HepG2 (cell line): ENCODE measurements around the gene ERCC2. TPM values are rescaled to one million over a fixed set of nuclear protein-coding genes. Genes with fewer than 3 reads are reported as not detected.

ENCODE experiments used
- ATAC-seq: fragments of 200-7000 bp; cut with Tn5 transposase; 3 replicates; pipeline ENCODE4 v1.9.1; 2020; ENCODE audit warnings: mild to moderate bottlenecking, moderate library complexity
- BruUV-seq: library from RNA; stranded (reverse); fragments of 400-500 nt; replicated peaks from 2 replicates; lab custom pipeline; 2021; lab: Mats Ljungman, UMichigan
- CTCF ChIA-PET: fragments of 300-600 bp; formaldehyde crosslinking; extraction: SDS; loops from one replicate; lab custom pipeline; 2021; ENCODE audit warnings: low total read pairs, inconsistent platforms, low intra/inter-chr PET ratio; lab: Yijun Ruan, JAX
- POLR2A ChIA-PET: fragments of 350-600 bp; sonication (Branson Sonifier 250); formaldehyde crosslinking; loops from one replicate; lab custom pipeline; 2020; ENCODE audit warnings: antibody characterized with exemption, inconsistent platforms; lab: Yijun Ruan, JAX
- DNase-seq: peaks from one replicate; pipeline ENCODE4 v3.0.0-alpha.2; 2015; ENCODE audit warnings: low spot score
- FAIRE-seq: peaks from 3 replicates; lab custom pipeline; 2011; peaks lifted over from hg19 to GRCh38; lab: Jason Lieb, UNC
- H2AFZ ChIP-seq: one replicate; pipeline ENCODE4 v1.6.1; 2011; ENCODE audit warnings: low read length, inconsistent platforms
- H3K27ac ChIP-seq: fragments of 300-600 bp; 3 replicates; pipeline ENCODE4 v1.8.0; 2011; ENCODE audit warnings: mixed run types, mild to moderate bottlenecking, mixed read lengths, low read length, inconsistent platforms; ENCODE audit not compliant: insufficient read depth; ENCODE audit errors: extremely low read length
- H3K27me3 ChIP-seq, 2 experiments: fragments of 200-600 bp in 1 of 2; 2 replicates in 1 of 2; 3 replicates in 1 of 2; pipeline versions ENCODE4 v1.6.0 to v1.8.0; 2011; ENCODE audit warnings: low read length in 2 of 2, mild to moderate bottlenecking in 2 of 2, moderate library complexity in 2 of 2, inconsistent platforms in 1 of 2; ENCODE audit not compliant: insufficient read depth in 2 of 2, control insufficient read depth in 1 of 2
- H3K36me3 ChIP-seq, 2 experiments: fragments of 200-600 bp in 1 of 2; replicated peaks in 1 of 2; 2 replicates in 1 of 2; 3 replicates in 1 of 2; pipeline versions ENCODE4 v1.5.1 to v1.8.0; 2011; ENCODE audit warnings: low read length in 2 of 2, inconsistent platforms in 1 of 2; ENCODE audit not compliant: insufficient read depth in 2 of 2, control insufficient read depth in 1 of 2
- H3K4me1 ChIP-seq: 2 replicates; pipeline ENCODE4 v1.5.1; 2012; ENCODE audit warnings: low read length, inconsistent platforms; ENCODE audit not compliant: insufficient read depth
- H3K4me2 ChIP-seq: 2 replicates; pipeline ENCODE4 v1.6.0; 2011; ENCODE audit warnings: low read depth, low read length, inconsistent platforms
- H3K4me3 ChIP-seq, 3 experiments: fragments of 200-600 bp in 1 of 3; sonication (generic), shearing (Covaris generic) in 1 of 3; replicated peaks in 1 of 3; 2 replicates each; pipeline ENCODE4 v1.5.1; 2011 to 2016; ENCODE audit warnings: low read length in 3 of 3, inconsistent platforms in 2 of 3, low read depth in 2 of 3, mild to moderate bottlenecking in 2 of 3, control low read depth in 1 of 3, mixed read lengths in 1 of 3; ENCODE audit not compliant: insufficient read depth in 1 of 3
- H3K79me2 ChIP-seq: one replicate; pipeline ENCODE4 v1.6.1; 2011; ENCODE audit warnings: low read length, inconsistent platforms; ENCODE audit not compliant: insufficient read depth
- H3K9ac ChIP-seq: 2 replicates; pipeline ENCODE4 v1.6.0; 2011; ENCODE audit warnings: mild to moderate bottlenecking, low read depth, low read length, inconsistent platforms; ENCODE audit not compliant: insufficient read depth
- H3K9me3 ChIP-seq: 2 replicates; pipeline ENCODE4 v1.5.1; 2012; ENCODE audit warnings: mild to moderate bottlenecking, low read length
- H4K20me1 ChIP-seq: 2 replicates; pipeline ENCODE4 v1.6.0; 2011; ENCODE audit warnings: inconsistent platforms, mild to moderate bottlenecking, low read length, moderate library complexity; ENCODE audit not compliant: insufficient read depth
- AGO2 ChIP-seq: fragments of 200-400 bp; formaldehyde crosslinking; optimal IDR thresholded peaks from 2 replicates; pipeline ENCODE3; 2017; ENCODE audit warnings: mild to moderate bottlenecking, low read depth, low read length, moderate library complexity
- AKAP8 ChIP-seq: sonication (generic); formaldehyde crosslinking; IDR thresholded peaks from 2 replicates; pipeline ENCODE4 v1.5.1; 2020; ENCODE audit warnings: mild to moderate bottlenecking, missing genetic modification reagents
- ARNT2 ChIP-seq: sonication (generic); formaldehyde crosslinking; IDR thresholded peaks from 2 replicates; pipeline ENCODE4 v1.8.0; 2022; ENCODE audit warnings: mild to moderate bottlenecking, low read depth, missing genetic modification reagents, moderate library complexity
- CHCHD3 ChIP-seq: sonication (generic); formaldehyde crosslinking; IDR thresholded peaks from 2 replicates; pipeline ENCODE4 v1.8.0; 2022; ENCODE audit warnings: mild to moderate bottlenecking, missing genetic modification reagents, moderate library complexity
- ERF ChIP-seq: IDR thresholded peaks from 2 replicates; pipeline ENCODE4 v1.6.1; 2018; ENCODE audit warnings: missing biosample characterization, missing genetic modification reagents
- FOXK1 ChIP-seq: sonication (generic); formaldehyde crosslinking; IDR thresholded peaks from 2 replicates; pipeline ENCODE4 v1.4.0; 2020; ENCODE audit warnings: low read depth, missing genetic modification reagents, borderline replicate concordance
- HHEX ChIP-seq: IDR thresholded peaks from 2 replicates; pipeline ENCODE4 v1.6.1; 2016; ENCODE audit warnings: control low read depth
- HOMEZ ChIP-seq: IDR thresholded peaks from 2 replicates; pipeline ENCODE4 v1.6.1; 2016; ENCODE audit warnings: low read depth
- MAFG ChIP-seq: sonication (generic); formaldehyde crosslinking; IDR thresholded peaks from 2 replicates; pipeline ENCODE4 v1.5.1; 2020; ENCODE audit warnings: mild to moderate bottlenecking, missing genetic modification reagents
- MATR3 ChIP-seq: sonication (generic); formaldehyde crosslinking; IDR thresholded peaks from 2 replicates; pipeline ENCODE4 v1.4.0; 2020; ENCODE audit warnings: missing genetic modification reagents
- POLR2A ChIP-seq, 2 experiments: IDR thresholded peaks; 2 replicates each; pipeline ENCODE4 v1.6.1; 2011; ENCODE audit warnings: low read depth in 2 of 2, low read length in 2 of 2, mild to moderate bottlenecking in 1 of 2, moderate library complexity in 1 of 2; ENCODE audit not compliant: insufficient read depth in 1 of 2
- RBM39 ChIP-seq: fragments of 200-400 bp; formaldehyde crosslinking; IDR thresholded peaks from one replicate; pipeline ENCODE4 v1.6.1; 2018; ENCODE audit warnings: antibody characterized with exemption, mild to moderate bottlenecking, low read depth, low read length; ENCODE audit not compliant: poor library complexity, severe bottlenecking
- SOX13 ChIP-seq, 3 experiments: fragments of 450-650 bp in 1 of 3; sonication (generic) in 1 of 3; formaldehyde crosslinking in 1 of 3; IDR thresholded peaks in 2 of 3; conservative IDR thresholded peaks in 1 of 3; 2 replicates each; pipeline versions ENCODE4 v1.5.0 to v1.6.1; 2016 to 2020; ENCODE audit warnings: antibody characterized with exemption in 1 of 3, mild to moderate bottlenecking in 1 of 3, missing compliant biosample characterization in 1 of 3, missing genetic modification reagents in 1 of 3, moderate library complexity in 1 of 3
- SRY ChIP-seq: sonication (generic); formaldehyde crosslinking; IDR thresholded peaks from 2 replicates; pipeline ENCODE4 v1.8.0; 2022; ENCODE audit warnings: mild to moderate bottlenecking, missing genetic modification reagents
- ZMYM3 ChIP-seq: sonication (generic); formaldehyde crosslinking; IDR thresholded peaks from 2 replicates; pipeline ENCODE4 v1.5.1; 2020; ENCODE audit warnings: mild to moderate bottlenecking, missing genetic modification reagents
- ZNF639 ChIP-seq: conservative IDR thresholded peaks from 2 replicates; pipeline ENCODE4 v1.6.1; 2018; ENCODE audit warnings: missing genetic modification reagents
- WGBS: methylation state at CpG from one replicate; pipeline ENCODE4 v1.1.6; 2017; ENCODE audit warnings: low lambda C conversion rate; 5-methylcytosine and 5-hydroxymethylcytosine counted together
- in situ Hi-C: cut with HindIII; loops from 2 replicates; pipeline ENCODE4 v1.10.0; 2017; ENCODE audit warnings: low pct_unique_long_range_greater_than_20kb; ENCODE audit not compliant: extremely low pct_ligation_motif_present
- intact Hi-C: fragments of 100-400 bp; cut with micrococcal nuclease; formaldehyde crosslinking; loops from one replicate; pipeline ENCODE4 v1.10.0; 2022; ENCODE audit not compliant: unreplicated experiment
- polyA plus RNA-seq, 8 experiments: library from polyadenylated mRNA; depleted of rRNA in 3 of 8; stranded (reverse) in 7 of 8; unstranded in 1 of 8; fragments of >200 nt; fragmentation: Illumina TruSeq in 4 of 8; extraction: Trizol in 4 of 8; gene quantifications; 2 replicates each; pipeline versions ENCODE4 v1.2.1 to v1.2.3, GENCODE V29; 2011 to 2016; ENCODE audit warnings: low read depth in 4 of 8, missing spikeins in 1 of 8, mixed read lengths in 1 of 8; ENCODE audit not compliant: insufficient read depth in 1 of 8
- total RNA-seq, 5 experiments: library from RNA; depleted of rRNA; stranded (reverse); fragments of >200 nt; fragmentation: Illumina TruSeq; extraction: Trizol; gene quantifications; 2 replicates each; pipeline ENCODE4 v1.2.3, GENCODE V29; 2016; ENCODE audit warnings: low read depth in 1 of 5
- TF ChIP-seq, protein P1 (sequence below): sonication (generic); formaldehyde crosslinking; IDR thresholded peaks from 2 replicates; pipeline ENCODE4 v1.9.0; 2021; ENCODE audit warnings: missing genetic modification reagents, borderline replicate concordance

ERCC2 gene
- total and polyA plus RNA-seq, 2 of the 13 experiments (the other 11 are each of a cell fraction or from before 2014, with no cell fraction given): 25.4 to 49.2 TPM

- Histone ChIP-seq H3K9ac (peak overlapping the region; percentile 94; the same call in 1 of the 2 replicates), H3K9me3 (no peaks in the 10 kb centered on the region), H2AFZ (no peak overlapping the region), H3K4me1 (peaks cover 29% of the 10 kb centered on the region), H3K27ac (no peak overlapping the region), H3K27me3 (no peaks in the 10 kb centered on the region; a peak in 1 of 5 replicates), H3K36me3 (peaks cover 2 to 3% of the 10 kb centered on the region in 2 experiments; a peak in 2 of 5 replicates), H4K20me1 (no peaks in the 10 kb centered on the region), H3K4me3 (no peak overlapping the region), H3K4me2 (peak overlapping the region; percentile 85; the same call in 1 of the 2 replicates), H3K79me2 (peaks cover 23% of the 10 kb centered on the region)
- no peak for TF ChIP-seq HHEX (CRISPR knock-in tag)
- TF ChIP-seq ZNF639 (CRISPR knock-in tag): no peak
- TF ChIP-seq, protein P1, sequence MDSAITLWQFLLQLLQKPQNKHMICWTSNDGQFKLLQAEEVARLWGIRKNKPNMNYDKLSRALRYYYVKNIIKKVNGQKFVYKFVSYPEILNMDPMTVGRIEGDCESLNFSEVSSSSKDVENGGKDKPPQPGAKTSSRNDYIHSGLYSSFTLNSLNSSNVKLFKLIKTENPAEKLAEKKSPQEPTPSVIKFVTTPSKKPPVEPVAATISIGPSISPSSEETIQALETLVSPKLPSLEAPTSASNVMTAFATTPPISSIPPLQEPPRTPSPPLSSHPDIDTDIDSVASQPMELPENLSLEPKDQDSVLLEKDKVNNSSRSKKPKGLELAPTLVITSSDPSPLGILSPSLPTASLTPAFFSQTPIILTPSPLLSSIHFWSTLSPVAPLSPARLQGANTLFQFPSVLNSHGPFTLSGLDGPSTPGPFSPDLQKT: no peak
- no peak for TF ChIP-seq SRY (CRISPR knock-in tag)
- no peak for TF ChIP-seq FOXK1 (CRISPR knock-in tag)
- TF ChIP-seq RBM39: no peak
- no peak for TF ChIP-seq POLR2A (IDR thresholded peaks at IDR 0.05; ENCODE audit: insufficient read depth in 1 of 2, low read depth in 2 of 2, low read length in 2 of 2)
- no peak for TF ChIP-seq MAFG (CRISPR knock-in tag)
- TF ChIP-seq MATR3 (CRISPR knock-in tag): no peak
- no peak for TF ChIP-seq AGO2
- TF ChIP-seq SOX13 (IDR thresholded peaks at IDR 0.05): no peak
- TF ChIP-seq SOX13 (CRISPR knock-in tag; conservative IDR thresholded peaks at IDR 0.05 in 1 of 2, IDR thresholded peaks at IDR 0.05 in 1 of 2): no peak
- TF ChIP-seq ARNT2 (CRISPR knock-in tag): no peak
- TF ChIP-seq AKAP8: no peak
- no peak for TF ChIP-seq ZMYM3 (CRISPR knock-in tag)
- TF ChIP-seq HOMEZ (CRISPR knock-in tag): no peak
- no peak for TF ChIP-seq ERF (CRISPR knock-in tag)
- no peak for TF ChIP-seq CHCHD3
- in situ Hi-C loops (no loop called here), intact Hi-C loops (no loop called here)
- no peak for FAIRE-seq
- 93% methylated on average over 4 of the region's 4 CpGs for WGBS
- CTCF ChIA-PET: interaction anchor here (1.5 to 2.8 kb wide), 3 partner anchors 36 to 82 kb away, joined by 5 to 19 read pairs (median 12); no protein-coding TSS in a partner anchor
- DNase-seq: no peak
- POLR2A ChIA-PET: no interaction called here
- no peak for ATAC-seq
- no TSS peak for BruUV-seq
Observed at GRCh38 chr19:45403272-45403671, 32.9 kb upstream of the ERCC2 start.
